ENCODE measurements around the gene PURB.

DNA sequence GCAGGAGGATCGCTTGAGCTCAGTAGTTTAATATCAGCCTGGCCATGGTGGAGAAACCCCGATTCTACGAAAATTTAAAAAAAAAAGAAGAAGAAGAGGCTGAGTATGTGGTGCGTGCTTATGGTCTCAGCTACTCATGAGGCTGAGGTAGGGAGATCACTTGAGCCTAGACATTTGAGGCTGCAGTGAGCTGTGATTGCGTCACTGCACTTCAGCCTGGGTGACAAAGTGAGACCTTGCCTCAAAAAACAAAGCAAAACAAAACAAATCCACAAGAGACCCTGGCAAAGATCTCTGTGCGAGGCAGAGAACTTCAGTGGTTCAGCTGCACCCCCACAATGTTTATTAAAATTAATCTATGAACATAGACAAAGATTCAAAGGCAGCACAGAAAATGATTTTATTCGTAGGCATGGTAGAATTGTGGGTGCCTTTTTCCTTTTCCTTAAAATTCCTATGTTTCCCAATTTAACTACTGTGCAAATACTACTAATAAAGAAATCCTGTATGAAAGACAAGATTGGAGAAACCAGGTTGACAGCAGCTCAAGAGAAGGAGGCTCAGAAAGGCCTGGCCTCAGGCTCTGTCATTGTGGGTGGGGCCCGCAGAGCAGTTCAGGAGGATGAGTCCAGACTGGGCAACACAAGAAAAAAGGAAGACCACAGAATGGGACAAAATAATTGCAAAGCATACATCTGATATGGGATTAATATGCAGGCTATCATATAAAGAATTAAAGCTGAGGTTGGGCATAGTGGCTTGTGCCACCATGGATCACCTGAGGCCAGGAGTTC is 24.5 kb upstream of the PURB start:
- TF ChIP-seq TOE1 (IDR thresholded peaks at IDR 0.05; ENCODE audit: borderline replicate concordance) = no peak
- no peak for TF ChIP-seq TOE1 (CRISPR knock-in tag; IDR thresholded peaks at IDR 0.05; ENCODE audit: borderline replicate concordance, low read depth)
- no peak for TF ChIP-seq RAD21 (CRISPR knock-in tag; conservative IDR thresholded peaks at IDR 0.05 in 1 of 2, IDR thresholded peaks at IDR 0.05 in 1 of 2)
- TF ChIP-seq MYC (IDR thresholded peaks at IDR 0.05; ENCODE audit: low read depth, low read length) = no peak
- TF ChIP-seq MYC (CRISPR knock-in tag; IDR thresholded peaks at IDR 0.05; ENCODE audit: borderline replicate concordance, low read depth) = no peak
- TF ChIP-seq KLF13 (tag; IDR thresholded peaks at IDR 0.05; ENCODE audit: borderline replicate concordance, low read depth) = no peak

All from K562 (cell line).